ENCODE results near the gene CNTN1.

CNTN1 gene

GRCh38 chr12:40970320-40970907 is 278.2 kb downstream of the CNTN1 start:
- no peak for DNase-seq (ENCODE audit: low spot score)

- no peak for DNase-seq (ENCODE audit: low spot score)
Measured at GRCh38 chr12:40971911-40972310, 279.7 kb downstream of the CNTN1 start.

GRCh38 chr12:40976546-40976945 is 284.3 kb downstream of the CNTN1 start:
- no peak for DNase-seq (ENCODE audit: low spot score)

- no peak for DNase-seq (ENCODE audit: low spot score)
Measured at GRCh38 chr12:40980427-40980961, 288.3 kb downstream of the CNTN1 start.

- DNase-seq (ENCODE audit: low spot score), result no peak
Measured at GRCh38 chr12:40986001-40986400, 293.8 kb downstream of the CNTN1 start.

- DNase-seq (ENCODE audit: low spot score), result no peak
Measured at GRCh38 chr12:40988355-40988754, 296.1 kb downstream of the CNTN1 start.

- DNase-seq (ENCODE audit: low spot score), result no peak
Measured at GRCh38 chr12:40988824-40989223, 296.6 kb downstream of the CNTN1 start.

GRCh38 chr12:40989785-40990184 is 297.5 kb downstream of the CNTN1 start:
- no peak for DNase-seq (ENCODE audit: low spot score)

GRCh38 chr12:40992158-40992557 is 299.9 kb downstream of the CNTN1 start:
- no peak for DNase-seq (ENCODE audit: low spot score)

GRCh38 chr12:40992674-40993073 is 300.4 kb downstream of the CNTN1 start:
- no peak for DNase-seq (ENCODE audit: low spot score)

GRCh38 chr12:40993158-40993557 is 300.9 kb downstream of the CNTN1 start:
- DNase-seq (ENCODE audit: low spot score), result no peak

- DNase-seq (ENCODE audit: low spot score), result no peak
Measured at GRCh38 chr12:40996091-40996490, 303.9 kb downstream of the CNTN1 start.

- DNase-seq (ENCODE audit: low spot score), result no peak
Measured at GRCh38 chr12:40999210-40999609, 307.0 kb downstream of the CNTN1 start.

GRCh38 chr12:41008472-41008871 is 316.2 kb downstream of the CNTN1 start:
- no peak for DNase-seq (ENCODE audit: low spot score)

- no peak for DNase-seq (ENCODE audit: low spot score)
Measured at GRCh38 chr12:41011939-41012338, 319.7 kb downstream of the CNTN1 start.

- DNase-seq (ENCODE audit: low spot score), result no peak
Measured at GRCh38 chr12:41013881-41014642, 321.8 kb downstream of the CNTN1 start.

GRCh38 chr12:41014643-41015020 is 322.4 kb downstream of the CNTN1 start:
- no peak for DNase-seq (ENCODE audit: low spot score)

GRCh38 chr12:41018010-41018409 is 325.8 kb downstream of the CNTN1 start:
- DNase-seq (ENCODE audit: low spot score), result no peak

GRCh38 chr12:41019461-41019860 is 327.2 kb downstream of the CNTN1 start:
- DNase-seq (ENCODE audit: low spot score), result no peak

- no peak for DNase-seq (ENCODE audit: low spot score)
Measured at GRCh38 chr12:41023836-41024235, 331.6 kb downstream of the CNTN1 start.

- no peak for DNase-seq (ENCODE audit: low spot score)
Measured at GRCh38 chr12:41026151-41026550, 333.9 kb downstream of the CNTN1 start.

GRCh38 chr12:41032386-41032785 is 340.1 kb downstream of the CNTN1 start:
- DNase-seq (ENCODE audit: low spot score), result no peak

GRCh38 chr12:41034686-41035085 is 342.4 kb downstream of the CNTN1 start:
- no peak for DNase-seq (ENCODE audit: low spot score)

GRCh38 chr12:41039461-41039860 is 347.2 kb downstream of the CNTN1 start:
- no peak for DNase-seq (ENCODE audit: low spot score)

Measured in hematopoietic multipotent progenitor cell treated with erythropoietin and hydrocortisone succinate and interleukin-3 and kit ligand, for 15 days (in vitro differentiated cells).